Mammary epithelial cell (primary cell): ENCODE results near the gene IRGQ.

ENCODE experiments used
- EZH2 ChIP-seq: IDR thresholded peaks from 2 replicates; pipeline ENCODE4 v1.6.1; 2012; ENCODE audit warnings: low read length, inconsistent platforms, borderline replicate concordance
- TF ChIP-seq, protein P1 (sequence below), 2 donors: IDR thresholded peaks in 1 of 2; conservative IDR thresholded peaks in 1 of 2; 2 replicates each; pipeline ENCODE4 v1.5.1; 2011 to 2012; ENCODE audit warnings: inconsistent platforms in 2 of 2, low read length in 2 of 2, mild to moderate bottlenecking in 2 of 2, control low read depth in 1 of 2, low read depth in 1 of 2; ENCODE audit not compliant: insufficient read depth in 1 of 2; ENCODE audit errors: extremely low read depth in 1 of 2

DNA sequence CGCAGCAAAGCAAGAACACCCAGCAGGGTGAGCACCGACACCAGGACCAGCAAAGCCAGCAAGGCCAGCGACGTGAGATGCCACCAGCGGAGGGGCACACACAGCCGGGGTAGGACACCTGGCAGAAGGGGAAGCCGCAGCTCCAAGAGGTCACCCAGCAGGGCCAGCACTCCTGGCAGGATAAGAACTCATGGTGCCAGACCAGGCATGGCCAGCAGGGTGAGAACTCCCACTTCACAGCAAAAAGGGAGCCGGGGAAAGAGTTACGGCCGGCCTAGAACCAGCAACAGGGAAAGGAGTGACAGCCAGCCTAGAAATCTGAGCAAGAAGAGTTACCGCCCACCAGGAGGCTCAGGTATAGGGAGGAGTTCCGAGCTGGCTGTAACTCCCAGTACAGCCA, 16.4 kb upstream of the IRGQ start:
- TF ChIP-seq, protein P1, sequence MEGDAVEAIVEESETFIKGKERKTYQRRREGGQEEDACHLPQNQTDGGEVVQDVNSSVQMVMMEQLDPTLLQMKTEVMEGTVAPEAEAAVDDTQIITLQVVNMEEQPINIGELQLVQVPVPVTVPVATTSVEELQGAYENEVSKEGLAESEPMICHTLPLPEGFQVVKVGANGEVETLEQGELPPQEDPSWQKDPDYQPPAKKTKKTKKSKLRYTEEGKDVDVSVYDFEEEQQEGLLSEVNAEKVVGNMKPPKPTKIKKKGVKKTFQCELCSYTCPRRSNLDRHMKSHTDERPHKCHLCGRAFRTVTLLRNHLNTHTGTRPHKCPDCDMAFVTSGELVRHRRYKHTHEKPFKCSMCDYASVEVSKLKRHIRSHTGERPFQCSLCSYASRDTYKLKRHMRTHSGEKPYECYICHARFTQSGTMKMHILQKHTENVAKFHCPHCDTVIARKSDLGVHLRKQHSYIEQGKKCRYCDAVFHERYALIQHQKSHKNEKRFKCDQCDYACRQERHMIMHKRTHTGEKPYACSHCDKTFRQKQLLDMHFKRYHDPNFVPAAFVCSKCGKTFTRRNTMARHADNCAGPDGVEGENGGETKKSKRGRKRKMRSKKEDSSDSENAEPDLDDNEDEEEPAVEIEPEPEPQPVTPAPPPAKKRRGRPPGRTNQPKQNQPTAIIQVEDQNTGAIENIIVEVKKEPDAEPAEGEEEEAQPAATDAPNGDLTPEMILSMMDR (conservative IDR thresholded peaks at IDR 0.05 in 1 of 2, IDR thresholded peaks at IDR 0.05 in 1 of 2; ENCODE audit: extremely low read depth in 1 of 2, insufficient read depth in 1 of 2, low read depth in 1 of 2, low read length in 2 of 2), result no peak
- TF ChIP-seq EZH2, result no peak
